NCI-H1105 (cell line): Measurements from ENCODE around the gene DIRAS1.

Source experiments
- DNase-seq: peaks from one replicate; lab custom pipeline; 2025; lab: John Stamatoyannopoulos, UW

DIRAS1 gene, protein sequence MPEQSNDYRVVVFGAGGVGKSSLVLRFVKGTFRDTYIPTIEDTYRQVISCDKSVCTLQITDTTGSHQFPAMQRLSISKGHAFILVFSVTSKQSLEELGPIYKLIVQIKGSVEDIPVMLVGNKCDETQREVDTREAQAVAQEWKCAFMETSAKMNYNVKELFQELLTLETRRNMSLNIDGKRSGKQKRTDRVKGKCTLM

DNA sequence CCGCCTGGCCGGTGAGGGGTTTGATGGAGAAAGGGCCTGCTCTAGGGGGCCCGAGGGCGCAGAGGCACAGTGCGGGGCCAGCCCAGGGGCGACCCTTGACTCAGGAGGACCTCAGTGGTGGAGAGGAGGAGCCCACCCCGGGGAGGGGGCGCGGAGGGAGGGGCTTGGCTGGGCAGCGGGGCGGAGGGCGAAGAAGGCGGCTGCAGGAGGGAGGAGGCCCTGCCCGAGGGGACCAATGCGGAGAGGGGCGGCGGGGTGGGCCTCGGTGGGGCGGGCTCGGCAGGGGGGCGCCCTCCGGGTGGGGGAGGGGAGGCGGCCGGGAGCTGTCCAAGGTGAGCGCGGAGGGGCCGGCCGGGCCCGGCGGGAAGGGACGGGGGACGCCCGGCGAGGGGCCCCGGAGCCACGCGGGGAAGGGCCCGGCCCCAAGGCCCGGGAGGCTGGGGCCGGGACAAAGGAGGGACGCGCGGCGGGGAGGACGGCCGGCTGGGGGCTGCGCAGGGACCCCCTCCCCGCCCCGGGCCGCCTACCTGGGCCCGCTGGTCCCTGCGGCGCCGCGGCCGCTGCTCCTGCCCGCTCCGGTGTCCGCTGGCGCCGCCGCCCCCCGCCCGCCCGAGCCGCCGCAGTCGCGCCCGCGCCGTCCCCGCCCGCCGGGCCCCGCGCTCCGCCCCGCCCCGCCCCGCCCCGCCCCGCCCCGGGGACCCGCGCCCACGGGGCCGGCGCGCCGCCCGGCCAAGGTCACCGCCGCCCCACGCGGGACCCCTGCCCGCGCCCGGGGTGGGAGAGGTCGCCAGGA, at the start of gene DIRAS1:
Gene DIRAS1, minus strand, starts transcription at position 596 of the 793 bp plus-strand sequence. CDS start 3,566 bp downstream, outside the sequence.
- no peak for DNase-seq

DNA sequence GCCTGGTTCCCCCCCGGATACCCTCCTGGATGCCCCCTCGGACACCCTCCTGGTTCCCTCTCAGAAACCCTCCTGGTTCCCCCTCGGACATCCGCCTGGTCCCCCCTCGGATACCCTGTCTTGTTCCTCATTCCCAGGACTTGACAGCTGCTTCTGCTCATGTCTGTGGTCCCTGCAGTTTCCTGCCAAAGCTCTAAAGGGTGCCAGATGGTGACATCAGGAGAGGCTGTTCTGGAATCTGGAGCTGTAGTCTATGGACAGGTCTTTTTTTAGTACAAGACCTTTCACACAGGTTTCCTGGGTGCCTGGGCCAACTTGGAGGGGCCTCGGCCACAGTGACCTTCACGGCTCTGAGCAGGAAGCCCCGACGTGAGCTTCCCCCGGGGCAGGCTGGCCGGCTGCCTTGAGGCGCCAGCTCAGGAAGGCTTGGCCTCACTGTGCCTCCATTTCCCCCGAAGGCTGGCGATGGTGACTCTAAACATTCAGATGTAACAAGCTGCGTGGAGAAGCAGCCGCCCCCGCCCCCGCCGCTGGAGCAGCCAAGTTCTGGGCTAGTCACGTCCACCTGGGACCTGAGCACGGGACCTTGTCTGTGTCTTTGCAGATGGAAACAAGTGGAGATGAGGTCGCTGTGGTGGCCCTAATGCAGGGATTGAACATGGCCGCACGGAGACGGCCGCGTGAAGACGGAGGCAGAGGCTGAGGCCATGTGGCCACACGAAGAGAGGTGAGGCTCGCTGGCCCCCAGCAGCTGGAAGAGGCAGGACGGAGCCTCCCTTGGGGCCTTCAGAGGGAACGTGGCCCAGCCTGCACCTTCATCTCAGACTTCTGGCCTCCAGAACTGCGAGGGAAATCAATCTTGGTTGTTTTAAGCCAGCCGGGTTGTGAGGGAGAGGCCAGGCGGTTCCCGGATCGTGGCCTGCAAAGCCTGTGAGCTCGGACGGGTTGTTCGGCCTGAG, 49.2 kb upstream of the DIRAS1 start:
- no peak for DNase-seq

DNA sequence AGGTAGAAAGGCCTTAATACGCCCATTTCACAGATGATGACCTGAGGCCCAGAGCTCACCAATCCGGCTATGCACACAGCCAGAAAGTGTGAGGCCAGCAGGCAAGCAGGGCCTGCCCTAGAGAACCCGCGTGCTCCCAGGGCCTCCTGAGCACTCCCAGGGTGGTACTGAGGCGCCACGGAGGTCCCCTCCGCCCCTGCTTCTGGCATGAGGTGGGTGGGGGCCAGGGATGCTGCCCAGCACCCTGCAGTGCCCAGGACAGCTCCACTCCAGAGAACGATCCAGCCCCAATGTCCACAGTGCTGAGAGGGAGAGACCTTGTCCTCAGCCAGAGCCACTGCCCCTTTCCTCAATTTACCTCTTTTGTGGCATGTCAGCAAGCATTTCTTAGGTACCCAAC, 48.0 kb upstream of the DIRAS1 start:
- no peak for DNase-seq

DNA sequence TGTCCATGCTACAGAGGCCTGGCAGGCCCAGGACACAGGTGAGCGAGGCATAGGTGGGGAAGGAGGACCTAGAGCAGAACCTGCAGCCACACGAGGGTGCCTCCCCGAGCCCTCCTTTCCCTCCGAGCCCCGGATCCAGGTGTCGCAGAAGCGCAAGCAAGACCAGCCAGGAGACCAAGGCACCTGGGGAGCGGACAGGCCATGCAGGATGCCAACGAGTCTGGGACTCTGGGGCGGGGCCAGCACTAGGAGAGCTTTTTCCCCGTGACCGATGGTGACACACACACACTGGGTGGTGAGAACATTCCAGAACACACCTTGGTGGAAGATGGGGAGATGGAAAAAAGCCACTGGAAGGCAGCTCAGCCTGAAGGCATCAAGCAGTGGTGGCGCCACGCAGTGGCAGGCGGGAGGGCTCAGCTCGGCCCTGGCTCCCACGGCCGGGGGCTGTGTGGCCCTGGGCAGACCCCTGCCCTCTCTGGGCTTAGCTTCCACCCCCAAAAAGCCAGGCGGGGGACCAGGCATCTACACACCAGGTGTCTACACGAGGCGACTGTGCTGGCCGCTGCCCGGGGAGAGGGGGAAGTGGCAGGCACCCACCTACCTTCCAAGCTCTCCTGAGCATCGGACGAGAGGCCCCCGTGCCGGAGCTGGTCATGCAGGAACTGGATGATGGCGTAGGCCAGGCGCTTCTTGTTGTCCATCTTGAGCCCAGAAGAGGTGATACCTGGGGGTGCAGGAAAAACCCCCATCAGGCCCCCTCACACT, 47.4 kb upstream of the DIRAS1 start:
- no peak for DNase-seq

DNA sequence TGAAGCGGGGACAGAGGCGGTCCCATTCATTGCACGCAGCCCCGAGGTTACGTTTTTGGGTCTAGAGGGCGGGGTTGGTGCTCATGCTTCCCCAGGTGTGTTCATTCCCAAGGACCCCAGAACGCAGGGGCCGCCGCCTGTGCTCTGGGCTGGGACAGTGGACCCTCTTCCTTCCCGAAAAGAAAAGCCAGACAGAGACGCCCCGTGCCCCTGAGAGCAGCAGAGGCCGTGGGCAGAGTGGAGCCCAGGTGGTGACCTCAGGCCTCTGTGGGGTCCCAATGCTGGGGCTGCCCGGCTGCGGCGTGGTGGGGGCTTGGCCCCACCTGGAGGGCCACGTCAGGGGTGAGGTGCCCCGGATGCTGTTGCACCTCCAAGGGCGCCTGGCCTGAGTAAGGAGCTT, 46.5 kb upstream of the DIRAS1 start:
- no peak for DNase-seq

DNA sequence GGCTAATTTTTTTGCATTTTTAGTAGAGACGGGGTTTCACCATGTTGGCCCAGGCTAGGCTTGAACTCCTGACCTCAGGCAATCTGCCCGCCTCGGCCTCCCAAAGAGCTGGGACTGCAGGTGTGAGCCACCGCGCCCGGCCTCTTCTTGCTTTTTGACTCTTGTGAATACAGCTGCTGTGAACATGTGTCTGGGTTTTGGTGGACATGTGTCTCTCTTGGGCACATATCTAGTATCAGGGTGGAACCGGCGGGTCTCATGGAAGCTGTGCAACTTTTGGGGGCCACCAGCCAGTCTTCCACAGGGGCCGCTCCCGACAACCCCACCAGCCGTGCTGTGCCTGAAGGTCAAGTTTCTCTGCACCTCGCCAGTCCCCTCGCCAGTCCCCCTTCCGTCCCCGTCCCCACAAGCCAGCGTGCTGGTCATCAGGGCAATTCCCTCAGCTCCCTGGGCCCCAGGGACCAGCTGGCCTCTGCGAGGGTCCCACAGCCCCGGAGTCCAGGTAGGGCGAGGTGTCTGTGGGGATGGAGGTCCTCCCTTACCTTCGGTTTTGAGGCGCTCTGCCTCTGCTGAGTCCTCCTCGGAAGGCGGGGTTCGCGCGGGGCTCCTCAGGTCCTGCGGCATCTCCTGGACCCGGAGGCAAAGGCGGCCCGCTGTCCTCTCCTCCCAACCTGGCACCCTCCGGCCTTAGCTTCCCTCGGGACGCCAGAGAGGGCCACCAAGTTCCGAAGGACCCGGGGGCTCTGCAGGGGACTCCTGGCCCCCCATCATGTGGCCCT, 45.6 kb upstream of the DIRAS1 start:
- no peak for DNase-seq

DNA sequence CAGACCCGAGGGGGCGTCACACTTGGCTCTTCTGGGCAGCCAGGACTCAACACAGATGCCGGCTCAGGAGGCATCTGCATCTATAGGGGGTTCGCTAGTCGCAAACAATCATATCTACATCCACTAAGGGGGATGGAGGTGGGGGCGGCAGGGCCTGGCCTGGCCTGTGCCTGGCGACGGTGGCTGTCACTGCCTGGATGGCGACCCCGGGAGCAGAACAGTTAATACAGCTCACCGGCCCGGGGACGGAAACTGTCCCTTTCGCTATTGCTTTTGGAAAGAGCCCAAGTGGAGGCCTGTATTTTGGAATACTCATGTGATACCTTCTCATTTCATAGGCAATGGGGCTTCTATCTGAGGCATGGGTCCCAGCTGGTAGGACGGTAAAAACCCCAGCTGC, 44.2 kb upstream of the DIRAS1 start:
- DNase-seq = no peak

DNA sequence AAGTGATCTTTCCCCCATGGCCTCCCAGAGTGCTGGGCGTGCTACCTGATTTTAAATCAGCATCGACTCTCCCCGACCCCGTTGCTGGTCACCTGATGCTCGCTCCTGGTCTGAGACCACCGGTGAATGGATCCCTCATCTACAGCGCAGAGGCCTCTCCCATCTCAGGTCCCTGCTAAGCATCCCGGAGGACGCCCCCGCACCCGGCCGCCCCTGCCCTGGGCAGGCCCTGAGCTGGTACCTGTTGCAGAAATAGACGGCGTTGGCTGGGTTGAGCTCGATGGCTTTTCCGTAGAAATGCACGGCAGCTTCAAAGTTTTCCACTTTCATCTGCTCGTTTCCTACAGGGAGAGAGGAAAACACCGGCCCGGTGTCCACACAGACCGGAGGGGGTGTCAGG, 43.8 kb upstream of the DIRAS1 start:
- no peak for DNase-seq

DNA sequence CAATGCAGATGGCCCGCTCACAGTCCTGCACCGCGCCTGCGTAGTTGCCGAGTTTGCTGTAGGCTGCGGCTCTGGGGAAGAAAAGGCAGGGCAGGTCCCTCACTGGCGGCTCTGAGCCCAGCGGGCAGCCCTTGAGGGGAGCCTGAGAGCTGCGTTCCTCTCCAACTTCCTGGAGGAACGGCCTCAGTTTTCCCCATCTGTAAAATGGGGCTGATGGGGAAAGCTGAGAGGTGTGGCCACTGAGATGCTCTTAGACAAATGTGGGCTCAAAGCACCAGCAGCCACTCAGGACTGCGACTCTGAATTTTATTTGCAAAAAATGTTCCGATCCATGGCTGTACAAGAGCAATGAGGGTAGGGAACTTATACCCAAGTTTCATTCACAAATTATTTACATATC, 42.5 kb upstream of the DIRAS1 start:
- no peak for DNase-seq

DNA sequence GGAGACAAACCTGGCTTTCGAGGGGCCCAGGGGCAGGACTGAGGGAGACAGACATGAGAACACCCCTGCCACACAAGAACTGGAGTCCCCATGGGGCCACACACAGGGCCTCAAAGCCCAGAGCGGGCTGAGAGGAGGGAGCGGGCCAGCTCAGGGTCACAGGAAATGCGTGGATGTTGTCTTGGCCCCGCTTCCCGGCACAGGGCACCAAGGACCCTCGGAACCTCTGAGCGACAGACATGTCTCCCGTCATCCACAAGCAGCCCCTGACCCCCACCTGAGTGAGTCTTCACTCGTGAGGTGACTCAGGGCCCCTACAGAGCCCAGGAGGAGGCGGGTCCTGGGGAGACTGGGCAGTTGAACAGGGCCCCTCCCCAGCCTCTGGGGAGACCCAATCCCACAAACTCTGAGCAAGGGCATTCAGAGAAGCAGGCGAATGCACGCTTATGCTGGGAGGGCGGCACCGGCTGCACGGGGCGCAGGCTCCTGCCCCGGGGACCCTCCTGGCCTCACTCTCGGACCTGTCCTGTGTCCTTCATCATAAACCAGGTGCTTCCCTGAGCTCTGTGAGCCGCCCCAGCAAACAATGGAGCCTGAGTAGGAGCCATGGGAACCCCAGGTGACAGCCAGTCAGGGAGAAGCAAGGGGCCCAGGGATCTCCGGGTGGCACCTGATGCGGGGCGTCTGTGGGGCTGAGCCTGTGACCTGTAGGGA, 41.8 kb upstream of the DIRAS1 start:
- no peak for DNase-seq

DNA sequence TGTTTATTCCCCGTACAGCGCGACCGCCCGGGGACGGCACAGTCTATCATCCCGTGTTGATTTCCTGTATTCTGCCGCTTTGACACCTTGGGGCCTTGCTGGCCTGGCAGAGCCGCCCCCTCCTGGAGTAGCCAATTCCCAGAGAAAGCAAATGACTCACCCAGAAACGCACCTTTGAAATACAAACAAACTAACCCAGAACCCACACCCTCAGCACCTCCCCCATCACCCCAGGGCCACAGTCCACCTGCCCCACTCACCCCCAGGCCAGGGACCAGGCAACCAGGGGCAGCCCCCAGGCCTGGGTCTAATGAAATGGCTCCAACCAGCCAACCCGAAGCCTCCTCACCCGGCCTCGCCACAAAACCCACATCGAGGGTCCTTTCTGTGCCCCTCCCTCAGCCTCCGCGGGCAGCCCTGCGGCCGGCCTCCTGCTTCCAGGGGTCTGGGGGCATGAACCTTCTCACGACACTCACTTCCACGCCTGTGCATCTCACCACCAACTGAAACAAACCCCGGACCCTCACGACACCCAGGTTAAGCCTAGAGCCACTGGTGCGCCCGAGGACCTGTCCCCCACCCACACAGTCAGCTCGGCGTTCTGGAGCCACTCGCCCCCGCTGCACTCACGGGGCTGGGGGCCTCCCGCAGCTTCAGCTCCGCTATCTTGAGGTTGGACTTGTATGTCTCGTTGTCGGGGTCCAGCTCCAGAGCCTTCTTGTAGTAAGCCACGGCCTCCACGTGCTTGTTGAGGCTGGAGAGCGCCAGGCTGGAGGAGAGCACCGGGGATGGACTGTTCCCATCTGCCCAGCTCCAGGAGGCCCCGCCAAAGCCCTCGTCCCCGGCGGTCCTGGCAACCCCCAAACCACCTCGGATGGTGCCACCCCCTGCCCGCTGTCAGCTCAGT, 41.0 kb upstream of the DIRAS1 start:
- DNase-seq = no peak

DNA sequence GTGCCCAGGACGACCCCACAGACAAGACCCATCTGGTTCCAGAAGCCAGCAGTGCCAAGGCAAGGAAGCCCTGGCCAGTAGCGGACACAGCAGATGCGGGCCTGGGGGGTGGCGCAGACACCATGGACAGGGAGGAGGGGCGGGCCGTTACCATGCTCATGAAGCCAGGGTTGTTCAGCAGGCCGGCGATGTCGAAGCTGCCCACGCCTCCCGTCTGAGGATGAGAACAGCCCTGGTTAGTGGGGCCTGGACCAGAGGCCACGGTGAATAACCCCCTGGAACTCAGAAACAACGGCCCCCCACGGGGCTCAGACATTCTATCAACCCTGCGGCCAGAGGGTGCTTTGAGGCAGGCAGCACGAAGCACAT, 40.1 kb upstream of the DIRAS1 start:
- DNase-seq = no peak

DNA sequence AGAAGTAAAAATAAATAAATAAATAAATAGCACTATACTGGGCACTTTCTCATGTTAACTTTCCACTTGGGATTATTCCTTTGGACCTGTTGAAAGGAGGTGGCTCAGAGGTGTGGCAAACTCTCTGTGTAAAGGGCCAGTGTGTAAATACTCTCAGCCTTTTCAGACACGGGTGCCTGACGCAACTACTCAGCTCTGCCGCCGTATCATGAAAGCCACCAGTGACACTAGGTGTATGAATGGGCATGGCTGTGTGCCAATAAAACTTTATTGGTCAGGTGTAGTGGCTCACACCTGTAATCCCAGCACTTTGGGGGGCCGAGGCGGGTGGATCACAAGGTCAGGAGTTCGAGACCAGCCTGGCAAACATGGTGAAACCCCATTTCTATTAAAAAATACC, 38.8 kb upstream of the DIRAS1 start:
- no peak for DNase-seq

DNA sequence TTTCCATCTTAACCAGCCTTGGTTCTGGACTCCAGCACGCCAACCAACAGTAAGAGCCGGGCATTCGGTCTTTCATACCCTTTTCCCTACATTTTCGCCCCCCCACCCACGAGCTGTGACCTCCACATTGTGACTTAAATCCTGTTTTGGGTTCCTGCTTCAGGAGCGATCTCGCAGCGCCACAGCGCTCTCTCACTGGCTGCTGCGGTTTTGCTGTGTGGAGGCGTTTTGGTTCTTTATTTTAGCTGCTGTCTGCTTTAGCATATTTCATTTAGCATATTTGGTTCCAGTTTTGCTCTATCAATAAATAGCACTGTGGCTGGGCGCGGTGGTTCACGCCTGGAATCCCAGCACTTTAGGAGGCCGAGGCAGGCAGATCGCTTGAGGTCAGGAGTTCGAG, 38.2 kb upstream of the DIRAS1 start:
- no peak for DNase-seq

DNA sequence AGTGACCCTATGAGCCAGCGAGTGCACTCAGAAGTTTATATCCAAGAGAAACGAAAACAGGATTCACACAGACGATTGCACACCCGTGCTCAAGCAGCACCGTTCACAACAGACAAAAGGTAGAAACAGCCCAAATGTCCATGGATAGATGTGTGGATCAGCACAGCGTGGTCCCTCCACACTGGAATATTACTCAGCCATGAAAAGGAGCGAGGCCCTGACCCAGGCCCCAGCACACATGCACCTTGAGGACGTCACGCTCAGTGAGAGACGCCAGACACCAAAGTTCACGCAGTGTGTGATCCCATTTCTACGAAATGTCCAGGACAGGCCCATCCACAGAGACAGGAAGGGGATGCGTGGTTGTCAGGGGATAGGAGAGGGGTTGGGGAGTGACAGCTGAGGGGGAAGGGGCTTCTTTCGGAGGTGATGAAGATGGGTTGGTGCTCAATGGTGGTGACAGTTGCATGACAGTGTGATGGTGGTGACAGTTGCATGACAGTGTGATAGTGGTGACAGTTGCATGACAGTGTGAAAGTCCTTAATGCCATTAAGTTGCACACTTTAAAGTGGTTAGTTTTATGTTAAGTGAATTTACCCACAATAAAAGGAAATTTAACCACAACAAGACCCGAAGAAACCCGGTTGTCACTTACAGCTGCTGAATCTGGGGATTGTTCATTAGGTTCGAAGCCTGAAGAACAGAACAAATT, 37.6 kb upstream of the DIRAS1 start:
- DNase-seq = no peak

DNA sequence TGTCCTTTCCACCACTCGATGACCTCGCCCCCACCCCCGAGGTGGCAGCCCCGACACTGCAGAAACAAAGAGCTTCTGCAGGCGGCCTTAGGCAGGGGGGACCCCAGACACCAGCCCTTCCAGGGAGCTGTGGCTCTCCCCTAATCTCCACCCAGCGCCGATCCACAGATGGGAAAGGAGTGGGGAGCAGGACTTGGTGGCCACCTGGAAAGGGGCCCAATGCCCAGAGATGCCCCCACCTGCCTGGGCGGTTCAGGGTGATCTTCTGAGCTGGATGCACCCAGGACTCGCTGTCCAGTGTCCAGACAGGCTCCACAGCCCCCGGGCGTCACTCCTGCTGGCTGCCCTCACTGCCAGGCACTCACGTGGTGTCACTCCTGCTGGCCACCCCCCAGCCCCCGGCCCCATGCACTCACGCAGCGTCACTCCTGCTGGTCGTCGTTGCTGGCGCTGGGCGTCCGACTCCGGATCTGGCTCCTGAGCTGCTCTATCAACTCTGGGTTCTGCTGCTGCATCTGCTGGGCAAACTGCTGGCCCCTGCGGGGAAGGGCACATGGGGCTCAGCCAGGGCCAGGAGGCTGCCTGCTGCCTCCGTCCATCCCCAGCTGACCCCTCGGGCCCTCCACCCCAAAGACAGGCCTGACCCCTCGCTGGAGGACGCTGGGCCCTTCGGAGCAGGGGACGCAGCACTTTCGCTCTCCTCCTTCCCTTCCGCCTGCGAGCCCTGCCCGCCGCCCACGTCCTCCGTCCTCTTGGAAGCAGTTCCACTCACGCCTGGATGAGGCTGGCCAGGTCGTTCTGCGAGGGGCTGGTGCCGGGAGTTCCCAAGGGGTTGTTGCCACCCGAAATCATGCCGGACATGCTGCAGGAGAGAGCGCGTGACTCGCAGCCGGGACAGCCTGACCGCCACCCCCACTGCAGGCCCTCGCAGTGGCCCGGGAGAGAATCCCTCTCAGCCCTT, 36.0 kb upstream of the DIRAS1 start:
- DNase-seq = no peak

DNA sequence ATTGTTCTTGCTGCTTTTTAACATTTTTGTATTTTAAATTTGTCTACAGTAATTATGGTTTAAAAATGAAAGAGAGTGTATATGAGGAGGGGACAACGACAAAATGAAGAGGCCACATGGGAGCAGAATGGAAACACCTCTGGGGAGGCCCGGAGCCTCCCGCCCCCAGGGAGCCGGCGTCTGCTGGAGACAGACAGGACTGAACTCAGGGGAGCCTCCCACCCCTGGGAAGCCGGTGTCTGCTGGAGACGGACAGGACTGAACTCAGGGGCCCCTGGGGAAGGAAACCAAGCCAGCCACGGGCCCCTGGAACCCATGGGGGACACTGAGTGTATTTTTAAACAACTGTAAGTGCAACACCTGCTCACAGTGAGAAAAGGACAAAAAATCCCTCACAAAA, 35.3 kb upstream of the DIRAS1 start:
- DNase-seq = no peak

DNA sequence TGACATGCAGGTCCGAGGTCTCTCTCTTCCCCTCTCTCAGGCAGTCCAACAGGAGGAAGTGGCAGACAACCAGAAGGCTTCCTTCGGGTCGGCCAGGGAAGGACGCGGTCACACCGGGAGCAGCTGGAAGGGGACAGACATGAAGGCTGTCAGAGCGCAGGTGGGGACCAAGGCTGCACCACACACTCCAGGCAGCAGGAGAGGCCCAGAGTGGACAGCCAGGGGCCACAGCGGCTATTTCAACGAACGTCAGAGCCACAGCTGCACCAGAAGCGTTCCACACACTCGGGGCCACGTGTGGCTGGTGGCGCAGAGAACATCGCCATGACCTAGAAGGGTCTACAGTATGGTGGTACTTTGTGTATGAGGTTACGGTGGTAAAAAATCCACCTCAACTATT, 34.6 kb upstream of the DIRAS1 start:
- no peak for DNase-seq
